Panc1 (cell line): ENCODE data around the gene ZNF670. TPM values are rescaled to one million over a fixed set of nuclear protein-coding genes. Genes with fewer than 3 reads are reported as not detected.
"Not testable (repeated sequence)": the region's sequence is repeated elsewhere in the genome, so short reads cannot be mapped to it uniquely, and the experiment has no call there.

Source experiments
- ATAC-seq: fragments of 200-7000 bp; cut with Tn5 transposase; 2 replicates; pipeline ENCODE4 v1.9.1; 2020; ENCODE audit warnings: mild to moderate bottlenecking, moderate library complexity
- Bru-seq: library from RNA; stranded (reverse); fragments of 400-500 nt; gene quantifications from one replicate; lab custom pipeline; 2021; lab: Mats Ljungman, UMichigan
- BruChase-seq, 2 experiments: library from RNA; stranded (reverse); fragments of 400-500 nt; gene quantifications; one replicate each; lab custom pipeline; 2021; lab: Mats Ljungman, UMichigan
- BruUV-seq: library from RNA; stranded (reverse); fragments of 400-500 nt; replicated peaks from 2 replicates; lab custom pipeline; 2021; lab: Mats Ljungman, UMichigan
- CTCF ChIA-PET: fragments of 300-600 bp; sonication (Branson Sonifier 250); formaldehyde crosslinking; loops from one replicate; lab custom pipeline; 2022; ENCODE audit warnings: antibody characterized with exemption; lab: Charles Lee
- POLR2A ChIA-PET: fragments of 300-600 bp; sonication (Branson Sonifier 250); formaldehyde crosslinking; loops from one replicate; lab custom pipeline; 2022; ENCODE audit warnings: antibody characterized with exemption; lab: Charles Lee
- DNase-seq: peaks from one replicate; pipeline ENCODE4 v3.0.0-alpha.2; 2010; ENCODE audit warnings: low read depth, low spot score
- H3K27ac ChIP-seq: 2 replicates; pipeline ENCODE4 v1.5.1; 2011; ENCODE audit warnings: mild to moderate bottlenecking, low read length, inconsistent platforms
- H3K27me3 ChIP-seq: fragments of 200-500 bp; sonication (Bioruptor generic); 2 replicates; pipeline ENCODE4 v1.6.0; 2014; ENCODE audit warnings: low read length, inconsistent platforms; ENCODE audit not compliant: control insufficient read depth, insufficient read depth
- H3K36me3 ChIP-seq: fragments of 200-500 bp; sonication (Bioruptor generic); 2 replicates; pipeline ENCODE4 v1.5.1; 2014; ENCODE audit warnings: inconsistent platforms, mild to moderate bottlenecking, low read length, moderate library complexity; ENCODE audit not compliant: control insufficient read depth, insufficient read depth
- H3K4me1 ChIP-seq: 2 replicates; pipeline ENCODE4 v1.5.1; 2011; ENCODE audit warnings: inconsistent platforms, mild to moderate bottlenecking, low read length, moderate library complexity; ENCODE audit not compliant: control insufficient read depth, insufficient read depth
- H3K4me3 ChIP-seq, 2 experiments: 2 replicates each; pipeline ENCODE4 v1.5.1; 2011 to 2012; ENCODE audit warnings: low read depth in 2 of 2, low read length in 2 of 2, mild to moderate bottlenecking in 2 of 2, inconsistent platforms in 1 of 2, moderate library complexity in 1 of 2
- H3K9me3 ChIP-seq: fragments of 200-500 bp; sonication (Bioruptor generic); 2 replicates; pipeline ENCODE4 v1.5.1; 2014; ENCODE audit warnings: low read depth, mild to moderate bottlenecking, inconsistent platforms, low read length, moderate library complexity; ENCODE audit not compliant: control insufficient read depth, insufficient read depth
- CTCF ChIP-seq: fragments of 450-650 bp; IDR thresholded peaks from 2 replicates; pipeline ENCODE4 v1.5.1; 2017; ENCODE audit warnings: mild to moderate bottlenecking
- POLR2AphosphoS5 ChIP-seq: IDR thresholded peaks from 2 replicates; pipeline ENCODE4 v1.6.1; 2012; ENCODE audit warnings: mild to moderate bottlenecking, low read depth, low read length, moderate library complexity
- SIN3A ChIP-seq: IDR thresholded peaks from 2 replicates; pipeline ENCODE4 v1.6.1; 2012; ENCODE audit warnings: low read depth, mild to moderate bottlenecking, low read length, moderate library complexity, borderline replicate concordance; ENCODE audit not compliant: insufficient read depth
- TCF7L2 ChIP-seq: IDR thresholded peaks from 2 replicates; pipeline ENCODE4 v1.6.1; 2011; ENCODE audit warnings: mild to moderate bottlenecking, low read depth, low read length, inconsistent platforms
- in situ Hi-C: cut with HindIII; loops from 2 replicates; pipeline ENCODE4 v1.10.0; 2016; ENCODE audit warnings: low sequenced_read_pairs, low pct_unique_long_range_greater_than_20kb
- intact Hi-C: fragments of 100-400 bp; cut with micrococcal nuclease; formaldehyde crosslinking; loops from one replicate; pipeline ENCODE4 v1.10.0; 2022; ENCODE audit not compliant: unreplicated experiment
- long read RNA-seq: library from polyadenylated mRNA; unstranded; transcript quantifications from one replicate; pipeline ENCODE4 v2.0.0, GENCODE V29; 2021; ENCODE audit not compliant: unreplicated experiment
- polyA plus RNA-seq: library from polyadenylated mRNA; unstranded; fragments of >200 nt; gene quantifications from one replicate; pipeline ENCODE4 v1.2.1, GENCODE V29; 2012; ENCODE audit warnings: missing spikeins; ENCODE audit not compliant: insufficient read length
- total RNA-seq: library from RNA; stranded (reverse); gene quantifications from one replicate; pipeline ENCODE4 v1.2.1, GENCODE V29; 2021; ENCODE audit not compliant: unreplicated experiment

ZNF670 gene
- 6.4 TPM for total RNA-seq
- polyA plus RNA-seq = 2.6 TPM
- percentile 84 among the genes with signal in this experiment for Bru-seq, nascent RNA
- BruChase-seq, experiment 1, labeled RNA remaining after a 2-hour chase = percentile 95 among the genes with signal in this experiment
- percentile 76 among the genes with signal in this experiment for BruChase-seq, experiment 2, labeled RNA remaining after a 6-hour chase
- long read RNA-seq, transcript ZNF670-201 (4 exons, 1,994 nt) = major isoform, 19 of 21 reads
- long read RNA-seq, partial matches to known transcripts = 0 of 21 reads
- long read RNA-seq, other reads (novel, unspliced or antisense) = 2 of 21 reads

GRCh38 chr1:247078258-247079140 is at the start of gene ZNF670:
TSS of gene ZNF670 (minus strand) at chr1:247078811. CDS start at chr1:247078596, 215 bp downstream.
- ChIA-PET POLR2A (interaction anchor here (0.7 to 1.9 kb wide), 2 partner anchors 26 to 425 kb away, joined by 5 read pairs; partner anchors contain the start of gene ZNF669), CTCF (no interaction called here)
- no TSS peak for BruUV-seq
- Histone ChIP-seq H3K27me3 (no peaks in the 10 kb centered on the region), H3K4me3 (peak within 1 kb of the TSS; percentile 82 to 96), H3K27ac (peak within 1 kb of the TSS; percentile 94), H3K9me3 (peaks cover 22% of the 10 kb centered on the region), H3K4me1 (peaks cover 12% of the 10 kb centered on the region), H3K36me3 (no peaks in the 10 kb centered on the region; the same call in 1 of the 2 replicates)
- DNase-seq (peak; percentile 91), ATAC-seq (peak; percentile 99)
- TF ChIP-seq TCF7L2 = peak; percentile 36; the same call in 1 of the 2 replicates
- no peak for TF ChIP-seq CTCF
- TF ChIP-seq POLR2AphosphoS5 = peak; percentile 89
- TF ChIP-seq SIN3A = peak; percentile 44; the same call in 1 of the 2 replicates
- intact Hi-C loops (loop anchor here (5.0 kb wide), 1 partner anchor 91 kb away; no protein-coding TSS in a partner anchor), in situ Hi-C loops (no loop called here)

- BruUV-seq, POLR2A ChIA-PET: not testable (repeated sequence)
These were observed 49.1 kb upstream of the ZNF670 start for GRCh38 chr1:247127519-247128282.

GRCh38 chr1:247126601-247127000 is 48.0 kb upstream of the ZNF670 start:
- in situ Hi-C loops, BruUV-seq, intact Hi-C loops, H3K27me3 ChIP-seq, CTCF ChIA-PET, H3K27ac ChIP-seq, H3K9me3 ChIP-seq, POLR2A ChIA-PET, DNase-seq, H3K4me1 ChIP-seq, H3K4me3 ChIP-seq, H3K36me3 ChIP-seq: not testable (repeated sequence)
- peak; percentile 85 for ATAC-seq

More at GRCh38 chr1:247127519-247128282, 49.1 kb upstream of the ZNF670 start:
- ATAC-seq, H3K4me1 ChIP-seq, H3K36me3 ChIP-seq, in situ Hi-C loops, CTCF ChIA-PET, H3K27me3 ChIP-seq, DNase-seq, intact Hi-C loops: not testable (repeated sequence)
- H3K9me3 ChIP-seq = peaks cover 14% of the 10 kb centered on the region
- peak overlapping the region; percentile 38 to 44 for H3K4me3 ChIP-seq
- peak overlapping the region; percentile 54 for H3K27ac ChIP-seq

- in situ Hi-C loops, H3K9me3 ChIP-seq, CTCF ChIA-PET, POLR2A ChIA-PET, H3K27ac ChIP-seq, BruUV-seq, H3K4me3 ChIP-seq, H3K36me3 ChIP-seq, intact Hi-C loops, H3K27me3 ChIP-seq, H3K4me1 ChIP-seq, DNase-seq: not testable (repeated sequence)
- ATAC-seq = peak; percentile 99
These were observed 47.6 kb upstream of the ZNF670 start for GRCh38 chr1:247126166-247126565.
